HG02623 (cell line): Measurements from ENCODE around the gene ANGPTL7.
"Not testable (repeated sequence)": the region's sequence is repeated elsewhere in the genome, so short reads cannot be mapped to it uniquely, and the experiment has no call there.

ENCODE experiments used
- ATAC-seq: cut with Tn5 transposase; IDR thresholded peaks from one replicate; pipeline ENCODE4 v1.9.1; 2021; ENCODE audit warnings: moderate library complexity; ENCODE audit not compliant: unreplicated experiment

ANGPTL7 gene

DNA sequence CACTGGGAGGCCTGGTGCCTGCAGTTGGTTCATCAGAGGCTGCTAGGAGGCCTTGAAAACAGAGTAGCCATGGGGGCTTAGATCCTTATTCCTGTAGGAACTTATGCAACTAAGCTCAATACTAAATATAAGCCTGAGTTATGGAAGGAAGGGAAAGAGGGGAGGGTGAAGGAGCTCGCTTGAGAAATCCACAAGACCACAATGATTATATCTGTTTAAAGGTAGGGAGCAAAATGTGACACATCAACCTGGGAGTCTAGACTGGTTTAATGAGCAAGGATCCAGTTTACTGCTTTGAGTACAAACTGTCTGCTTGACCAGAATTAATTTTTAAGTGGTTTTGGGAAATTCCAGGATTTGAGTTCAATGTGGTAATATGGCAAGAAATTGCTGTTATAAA, 20.4 kb upstream of the ANGPTL7 start:
- no peak for ATAC-seq

DNA sequence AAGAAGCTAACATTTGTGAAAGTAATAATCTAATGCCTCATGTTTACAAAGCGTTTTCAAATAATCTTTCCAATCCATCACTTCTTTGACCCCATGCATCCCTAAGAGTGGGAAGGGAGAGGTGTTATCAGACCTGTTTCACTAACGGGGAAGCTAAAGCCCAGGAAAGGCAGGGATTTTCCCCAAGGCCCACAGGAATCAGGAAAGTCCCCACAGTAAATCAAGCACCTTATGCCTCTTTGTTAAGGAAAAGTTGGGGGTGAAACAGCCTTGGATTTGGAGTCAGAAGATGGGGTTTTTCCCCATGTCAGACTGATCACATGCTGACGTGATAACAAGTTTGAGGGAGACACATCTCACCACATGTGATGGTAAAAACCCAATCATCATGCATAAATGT, 20.0 kb upstream of the ANGPTL7 start:
- no peak for ATAC-seq

DNA sequence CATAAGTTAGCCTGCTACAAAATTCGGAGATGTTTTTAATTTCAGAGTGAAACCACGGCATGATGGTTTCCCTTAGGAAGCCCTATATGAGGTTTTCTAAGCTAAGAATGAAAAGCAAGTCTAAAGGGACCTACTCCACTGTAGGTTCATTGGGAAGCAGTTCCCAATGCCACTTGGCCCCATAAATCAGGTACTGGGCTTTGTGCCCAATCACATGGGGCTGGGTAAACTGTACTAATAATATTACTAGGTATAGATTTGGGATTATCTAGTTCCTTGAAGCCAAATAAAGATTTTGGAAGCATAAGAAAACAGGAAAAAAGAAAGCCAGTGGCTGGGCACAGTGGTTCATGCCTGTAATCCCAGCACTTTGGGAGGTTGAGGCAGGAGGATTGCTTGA, 19.1 kb upstream of the ANGPTL7 start:
- no peak for ATAC-seq

DNA sequence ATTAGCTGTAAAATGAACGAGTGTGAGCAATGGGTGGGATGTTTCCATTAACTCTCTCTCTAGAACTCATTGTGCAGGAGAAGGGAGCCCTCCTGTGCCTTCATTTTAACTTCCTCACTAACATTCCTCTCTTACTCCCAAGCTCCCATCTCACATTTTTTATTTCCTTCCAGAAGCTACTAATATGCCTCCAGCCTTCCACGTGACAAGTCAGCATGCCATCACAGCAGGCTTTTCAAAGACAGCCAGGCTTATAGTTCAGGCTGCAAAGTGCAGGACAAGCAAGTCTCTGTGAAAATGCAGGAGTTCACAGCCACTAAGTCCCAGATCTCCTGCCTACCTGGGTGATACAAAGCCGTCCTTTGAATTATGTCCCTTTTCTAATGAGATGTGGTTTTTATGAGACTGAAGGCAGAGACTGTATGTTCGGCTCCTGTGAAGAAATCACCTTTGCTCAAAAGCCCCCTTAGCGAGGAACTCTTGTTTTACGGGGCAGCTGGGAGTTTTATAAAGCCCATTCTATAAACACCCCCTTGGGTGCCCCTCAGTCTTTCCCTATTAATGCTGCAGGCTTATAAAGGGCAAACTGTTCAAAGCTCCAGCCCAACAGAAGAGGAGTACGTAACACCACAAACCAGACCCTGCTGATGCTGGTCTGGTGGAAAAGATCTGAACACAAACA, 14.8 kb upstream of the ANGPTL7 start:
- ATAC-seq, result no peak

DNA sequence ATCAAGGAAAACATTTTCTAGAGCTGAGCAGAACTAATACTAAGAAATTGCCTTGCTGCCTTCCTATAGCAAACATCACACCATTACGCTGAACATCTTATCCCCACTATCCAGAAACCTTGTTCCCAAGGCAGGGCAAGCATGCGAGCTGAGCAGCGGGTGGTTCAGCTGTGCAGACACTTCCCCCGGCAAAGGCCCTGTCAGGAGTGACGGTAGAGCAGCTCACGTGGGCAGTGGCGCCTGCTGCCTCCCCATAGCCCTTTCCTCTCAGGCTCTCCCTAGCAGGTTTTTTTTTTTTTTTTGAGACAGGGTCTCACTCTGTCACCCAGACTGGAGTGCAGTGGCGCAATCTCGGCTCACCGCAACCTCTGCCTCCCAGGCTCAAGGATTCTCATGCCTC, 13.7 kb upstream of the ANGPTL7 start:
- ATAC-seq, result no peak

DNA sequence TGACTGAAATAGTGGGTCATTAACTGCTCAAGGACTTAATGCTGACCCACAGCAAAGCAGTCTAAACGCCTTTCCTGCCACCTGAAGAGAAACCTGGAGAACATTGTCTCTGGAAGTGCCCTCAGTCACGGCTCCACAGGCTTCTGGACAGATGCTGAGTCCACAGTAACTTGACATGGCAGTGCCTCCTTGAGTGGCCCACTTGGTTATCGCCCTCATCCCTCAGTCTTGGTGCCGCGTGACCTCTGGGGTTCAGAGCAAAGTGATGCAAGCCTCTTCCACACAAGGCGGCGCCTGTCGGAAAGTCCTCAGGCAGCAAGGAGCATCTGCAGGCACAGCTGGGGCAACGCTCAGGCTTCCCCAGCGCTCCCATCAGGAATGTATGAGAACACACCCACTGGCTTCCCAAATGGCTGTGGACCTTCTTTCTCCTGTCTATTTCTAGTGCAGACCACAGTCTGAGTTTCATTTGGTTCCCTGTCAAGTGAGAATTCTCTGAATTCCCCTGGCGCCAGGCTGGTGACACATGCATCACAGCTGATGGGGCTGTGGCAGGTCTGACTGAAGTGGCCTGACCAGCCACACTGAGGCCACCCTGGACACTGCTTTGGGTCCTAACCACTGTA, 13.0 kb upstream of the ANGPTL7 start:
- ATAC-seq, result no peak

DNA sequence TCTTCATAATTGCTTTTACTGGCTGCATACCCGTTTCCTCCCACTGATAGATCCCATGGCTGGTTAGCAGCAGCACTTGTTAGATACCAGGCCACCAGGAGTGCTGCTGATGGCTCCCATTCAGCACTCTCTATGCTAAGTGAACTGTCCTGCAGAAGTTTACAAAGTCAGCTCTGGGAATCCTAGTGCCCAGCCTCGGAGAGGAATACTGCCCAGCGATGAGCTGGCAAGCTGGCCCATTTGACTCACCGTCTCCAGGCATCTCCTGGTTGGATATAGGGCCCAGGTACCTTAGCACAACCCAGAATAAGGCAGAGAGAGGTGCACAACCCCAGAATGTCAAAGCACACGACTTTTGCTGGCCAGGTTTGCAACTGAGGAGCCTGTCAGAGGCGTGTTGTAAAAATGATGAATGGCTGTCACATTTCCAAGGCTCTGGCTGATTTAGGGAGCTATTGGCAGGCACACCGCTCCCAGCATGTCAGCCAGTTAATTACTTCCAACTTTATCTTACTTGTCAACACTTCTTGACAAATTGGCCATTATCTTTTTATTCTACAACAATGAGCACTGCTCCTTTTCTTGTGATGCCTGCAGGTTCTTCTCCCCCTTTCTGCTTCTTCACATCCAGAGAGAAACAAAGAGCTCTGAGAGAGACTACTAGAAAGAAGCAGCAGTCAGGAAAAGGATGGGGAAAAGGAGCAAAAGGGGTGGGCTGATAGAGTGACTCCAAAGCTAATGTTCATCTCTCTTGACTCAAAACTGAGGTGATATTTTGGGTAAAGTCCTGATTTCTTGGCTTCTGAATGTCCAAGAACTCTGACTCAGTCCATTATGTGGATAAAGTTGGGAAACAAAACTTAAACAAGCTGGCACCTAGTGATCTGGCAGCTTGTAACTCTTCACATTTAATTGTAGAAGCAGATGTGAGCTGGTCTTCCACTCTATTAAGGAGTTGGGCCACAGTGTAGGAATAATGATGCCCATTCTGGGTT, 10.8 kb upstream of the ANGPTL7 start:
- ATAC-seq, result no peak

DNA sequence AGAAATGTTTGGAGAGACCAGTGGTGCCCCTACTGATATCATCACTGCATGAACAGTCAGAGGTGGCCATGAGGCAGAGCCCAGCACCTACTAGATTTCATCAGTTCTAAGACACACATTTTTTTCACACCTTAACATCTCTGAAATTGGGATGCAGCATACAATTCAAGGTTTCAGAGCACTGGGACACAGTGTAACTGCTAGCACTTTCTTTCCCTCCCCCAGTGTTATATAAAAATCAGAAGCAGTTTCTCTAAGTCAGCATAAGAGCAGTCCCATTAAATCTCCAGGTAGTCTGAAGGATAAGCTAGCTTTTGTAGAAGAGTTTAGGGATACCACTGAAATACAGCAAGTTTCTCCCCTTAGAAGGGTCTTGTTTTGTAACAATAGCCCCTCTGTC, 10.0 kb upstream of the ANGPTL7 start:
- ATAC-seq, result no peak

DNA sequence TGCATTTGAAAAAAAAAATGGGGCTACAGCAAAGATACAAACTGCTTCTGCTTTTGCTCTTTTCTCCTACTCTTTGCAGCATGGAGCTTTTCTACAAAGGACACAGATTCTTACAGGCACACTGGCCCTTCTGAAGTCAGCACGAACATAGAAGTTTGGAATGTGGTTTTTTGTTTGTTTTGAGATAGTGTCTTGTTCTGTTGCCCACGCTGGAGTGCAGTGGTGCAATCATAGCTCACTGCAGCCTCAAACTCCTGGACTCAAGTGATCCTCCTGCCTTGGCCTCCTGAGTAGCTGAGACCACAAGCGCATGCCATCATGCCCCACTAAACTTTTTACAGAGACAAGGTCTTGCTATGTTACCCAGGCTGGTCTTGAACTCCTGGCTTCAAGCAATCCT, 9.4 kb upstream of the ANGPTL7 start:
- not testable (repeated sequence) for ATAC-seq

DNA sequence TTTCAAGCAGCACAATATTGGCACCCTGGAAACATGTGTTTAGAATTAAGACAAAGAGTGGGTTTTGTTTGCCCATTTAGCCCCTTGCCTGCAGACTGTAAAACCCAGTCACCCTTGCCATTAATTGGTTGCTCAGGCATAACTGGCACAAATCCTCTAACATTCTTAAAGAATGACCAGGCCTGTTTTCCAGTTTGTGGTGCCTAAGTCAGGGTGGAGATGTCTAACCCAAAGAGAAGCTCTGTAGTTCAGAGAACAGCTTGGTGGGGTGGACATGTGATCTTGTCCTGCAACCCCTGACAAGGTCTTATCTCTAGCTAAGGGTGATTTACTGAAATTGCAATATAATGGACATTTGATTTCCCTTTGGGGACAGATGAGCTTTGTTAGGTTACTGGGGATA, 8.8 kb upstream of the ANGPTL7 start:
- ATAC-seq, result no peak

DNA sequence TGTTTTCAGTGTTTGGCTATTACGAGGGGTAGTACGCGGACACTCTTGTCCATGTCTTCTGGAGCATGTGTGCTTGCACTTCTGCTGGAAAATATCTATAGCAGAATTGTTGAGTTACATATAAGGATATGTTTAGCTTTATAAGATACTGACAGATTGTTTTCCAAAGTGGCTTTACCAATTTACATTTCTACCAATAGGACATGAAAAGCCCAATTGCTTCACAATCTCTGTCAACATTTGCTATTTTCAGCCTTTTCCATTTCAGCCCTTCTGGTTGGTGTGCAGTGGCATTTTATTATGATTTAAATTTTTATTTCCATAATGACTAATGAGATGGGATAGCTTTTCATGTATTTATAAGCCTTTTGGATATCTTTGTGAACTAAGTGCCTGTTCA, 6.3 kb upstream of the ANGPTL7 start:
- no peak for ATAC-seq

DNA sequence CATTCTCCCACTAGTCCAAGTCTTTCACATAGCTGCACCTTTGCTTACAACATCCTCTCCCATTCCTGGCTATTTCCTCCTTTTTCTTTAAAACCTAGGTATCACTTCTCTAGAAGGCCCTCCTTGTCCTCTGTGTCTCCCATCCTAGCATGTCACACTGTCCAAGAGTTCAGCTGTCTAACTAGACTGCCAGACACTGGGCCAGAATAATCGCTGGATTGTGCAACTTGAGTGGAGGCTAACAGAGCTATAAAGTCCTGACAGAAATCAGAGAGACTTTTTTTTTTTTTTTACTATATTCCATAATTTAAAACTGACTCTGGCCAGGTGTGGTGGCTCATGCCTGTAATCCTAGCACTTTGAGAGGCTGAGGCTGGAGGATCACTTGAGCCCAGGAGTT, 4.2 kb upstream of the ANGPTL7 start:
- no peak for ATAC-seq

DNA sequence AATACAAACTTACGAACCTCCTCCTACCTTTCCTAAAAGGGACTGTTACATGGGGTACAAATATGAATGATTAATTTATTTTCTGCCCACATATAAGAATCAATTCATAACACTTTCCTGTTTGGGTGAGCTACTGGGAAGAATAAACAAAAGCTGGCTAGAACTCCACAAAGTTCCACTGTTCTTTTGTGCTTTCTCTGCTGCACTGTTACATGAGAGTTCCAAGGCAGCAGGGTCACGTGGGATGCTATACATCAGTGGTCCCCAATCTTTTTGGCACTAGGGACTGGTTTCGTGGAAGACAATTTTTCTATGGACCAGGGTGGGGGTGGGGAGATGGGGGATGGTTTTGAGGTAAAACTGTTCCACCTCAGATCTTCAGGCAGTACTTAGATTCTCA, 2.2 kb upstream of the ANGPTL7 start:
- ATAC-seq, result no peak

DNA sequence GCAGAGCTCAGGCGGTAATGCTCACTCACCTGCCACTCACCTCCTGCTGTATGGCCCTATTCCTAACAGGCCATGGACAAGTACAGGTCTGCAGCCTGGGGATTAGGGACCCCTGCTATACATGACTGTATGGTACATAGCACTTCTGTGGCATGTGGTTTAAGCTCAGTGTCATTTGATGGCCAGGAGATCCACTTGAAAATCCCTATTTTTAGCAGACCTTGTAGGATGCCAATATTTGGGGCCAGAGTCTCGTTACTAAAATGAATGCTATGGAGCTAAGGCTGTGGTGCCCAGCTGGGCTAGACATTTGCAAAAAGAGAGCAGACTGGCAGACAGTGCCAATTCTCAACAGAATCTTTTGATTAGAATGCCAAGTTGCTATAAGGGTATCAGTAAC, 1.7 kb upstream of the ANGPTL7 start:
- ATAC-seq, result no peak

DNA sequence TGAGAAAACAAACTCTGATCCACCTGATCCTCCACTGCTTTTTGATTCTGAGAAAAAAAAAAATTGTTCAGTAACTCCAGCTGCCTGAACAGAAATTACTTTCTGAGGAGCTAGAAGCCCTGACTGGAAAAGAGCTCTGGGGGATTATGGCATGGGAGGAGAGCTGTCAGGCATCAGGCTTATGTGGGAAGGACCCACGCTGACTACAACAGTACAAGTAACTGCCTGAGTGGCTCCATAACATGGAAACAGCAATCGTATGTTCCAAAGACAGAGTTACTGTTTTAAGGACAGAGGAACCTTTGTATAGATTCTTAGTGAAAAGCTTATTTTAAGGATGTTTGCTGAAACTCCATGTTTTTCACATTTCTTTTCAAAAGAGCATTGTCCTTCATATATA, 1.2 kb upstream of the ANGPTL7 start:
- ATAC-seq, result no peak

DNA sequence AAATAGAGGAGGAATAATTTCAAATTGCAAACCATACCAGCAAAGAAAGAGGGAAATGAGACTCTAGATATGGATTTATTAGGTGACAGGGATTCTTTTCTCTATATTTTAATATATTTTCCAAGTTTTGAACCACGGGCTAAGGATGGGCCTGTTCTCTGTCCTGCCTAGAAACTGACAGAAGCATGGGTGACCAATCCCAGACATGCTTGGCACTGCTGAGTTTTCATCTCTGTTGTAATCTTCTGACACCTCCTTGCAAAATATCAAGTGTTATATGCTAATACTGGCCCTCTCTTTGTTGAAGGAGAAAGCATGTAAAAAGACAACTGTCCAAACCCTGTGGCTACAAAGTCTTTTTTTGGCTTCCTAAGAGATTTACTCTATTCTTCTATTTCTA, 774 bp upstream of the ANGPTL7 start:
- ATAC-seq, result no peak

DNA sequence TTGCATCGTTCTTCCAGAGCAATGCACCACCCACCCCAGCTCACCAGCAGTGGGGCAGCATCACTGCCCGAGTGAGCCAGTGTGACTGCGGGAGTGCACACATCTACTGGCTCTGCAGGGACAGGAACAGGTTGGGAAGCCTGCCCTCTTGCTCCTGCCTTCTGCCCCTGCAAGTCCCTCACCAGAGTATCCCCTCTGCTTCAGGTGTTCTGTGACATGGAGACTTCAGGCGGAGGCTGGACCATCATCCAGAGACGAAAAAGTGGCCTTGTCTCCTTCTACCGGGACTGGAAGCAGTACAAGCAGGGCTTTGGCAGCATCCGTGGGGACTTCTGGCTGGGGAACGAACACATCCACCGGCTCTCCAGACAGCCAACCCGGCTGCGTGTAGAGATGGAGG, 4.2 kb downstream of the ANGPTL7 start:
- ATAC-seq, result no peak

DNA sequence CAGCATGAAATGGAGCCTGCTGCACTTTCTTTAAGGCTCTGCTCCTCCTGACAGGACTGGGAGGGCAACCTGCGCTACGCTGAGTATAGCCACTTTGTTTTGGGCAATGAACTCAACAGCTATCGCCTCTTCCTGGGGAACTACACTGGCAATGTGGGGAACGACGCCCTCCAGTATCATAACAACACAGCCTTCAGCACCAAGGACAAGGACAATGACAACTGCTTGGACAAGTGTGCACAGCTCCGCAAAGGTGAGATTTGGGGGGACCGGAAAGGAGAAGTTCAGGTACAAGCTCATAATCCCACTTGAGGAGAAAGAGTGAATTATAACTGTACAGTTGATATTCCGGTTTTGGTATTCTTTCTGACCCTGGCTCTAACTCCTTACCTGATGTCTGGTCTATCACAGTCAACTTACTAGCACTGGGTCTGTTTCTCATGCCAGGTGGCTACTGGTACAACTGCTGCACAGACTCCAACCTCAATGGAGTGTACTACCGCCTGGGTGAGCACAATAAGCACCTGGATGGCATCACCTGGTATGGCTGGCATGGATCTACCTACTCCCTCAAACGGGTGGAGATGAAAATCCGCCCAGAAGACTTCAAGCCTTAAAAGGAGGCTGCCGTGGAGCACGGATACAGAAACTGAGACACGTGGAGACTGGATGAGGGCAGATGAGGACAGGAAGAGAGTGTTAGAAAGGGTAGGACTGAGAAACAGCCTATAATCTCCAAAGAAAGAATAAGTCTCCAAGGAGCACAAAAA, 5.4 kb downstream of the ANGPTL7 start:
- ATAC-seq, result no peak

DNA sequence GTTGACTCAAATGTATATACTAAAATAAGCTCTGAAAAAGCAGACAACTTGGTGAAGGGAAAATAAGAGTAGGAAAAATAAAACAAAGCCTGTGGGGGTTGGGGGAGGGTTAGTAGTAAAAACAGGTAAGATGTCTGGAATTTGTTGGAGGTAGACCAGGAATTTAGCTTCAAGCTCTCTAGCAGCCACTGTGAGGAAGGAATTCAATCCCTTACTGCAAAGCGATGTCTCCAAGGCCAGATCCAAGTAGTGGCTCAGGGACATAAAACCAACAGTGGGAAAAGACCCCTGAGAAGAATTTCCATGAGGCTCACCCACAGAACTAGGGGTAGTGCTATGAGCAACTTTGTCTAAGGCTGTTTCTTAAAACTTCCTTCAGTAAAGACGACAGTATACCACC, 7.8 kb downstream of the ANGPTL7 start:
- no peak for ATAC-seq

DNA sequence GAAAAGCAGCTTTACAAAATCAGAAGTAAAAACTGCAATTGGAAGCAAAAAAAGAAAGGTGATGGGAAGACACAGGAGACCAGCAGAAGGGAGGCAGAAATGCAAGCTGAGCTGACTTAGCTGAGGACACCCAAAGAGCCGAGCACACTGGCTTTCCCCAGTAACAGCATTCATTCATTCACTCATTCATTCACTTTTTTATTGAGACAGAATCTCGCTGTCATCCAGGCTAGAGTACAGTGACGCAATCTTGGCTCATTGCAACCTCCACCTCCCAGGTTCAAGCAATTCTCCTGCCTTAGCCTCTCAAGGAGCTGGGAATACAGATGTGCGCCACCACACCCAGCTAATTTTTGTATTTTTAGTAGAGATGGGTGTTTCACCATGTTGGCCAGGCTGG, 8.2 kb downstream of the ANGPTL7 start:
- no peak for ATAC-seq

DNA sequence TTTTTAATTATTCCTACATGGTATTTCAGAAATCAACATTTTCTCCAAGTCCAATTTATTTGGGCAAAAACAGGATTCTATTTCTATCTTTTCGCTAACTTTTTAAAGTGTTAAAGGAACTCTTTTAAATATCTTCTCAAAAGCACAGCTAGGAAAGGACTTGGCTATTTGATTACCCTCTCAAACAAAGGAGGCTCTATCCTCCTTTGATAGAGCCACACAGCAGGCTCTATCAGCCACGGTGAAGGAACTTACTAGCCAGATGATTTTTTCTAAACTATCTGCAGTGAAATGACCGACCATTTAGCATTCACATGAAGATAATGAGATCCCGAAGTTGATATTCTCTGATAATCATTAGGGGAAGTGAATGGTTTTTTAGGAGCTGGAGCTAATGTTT, 9.1 kb downstream of the ANGPTL7 start:
- ATAC-seq, result no peak
